Lung (tissue), 12 donors: ENCODE results near the gene TP53BP2. TPM values are rescaled to one million over a fixed set of nuclear protein-coding genes. Genes with fewer than 3 reads are reported as not detected.

Experiments
- ATAC-seq: fragments of 200-7000 bp; cut with Tn5 transposase; one replicate; pipeline ENCODE4 v1.9.1; 2020; ENCODE audit warnings: moderate number of reproducible peaks; ENCODE audit not compliant: insufficient read depth, low FRiP score
- DNase-seq, 3 donors: peaks; one replicate each; pipeline ENCODE4 v3.0.0-alpha.2; 2013 to 2017
- H3K27ac ChIP-seq, 2 donors: one replicate each; pipeline ENCODE4 v1.5.1; 2013; ENCODE audit warnings: mild to moderate bottlenecking in 2 of 2, moderate library complexity in 2 of 2, control low read depth in 1 of 2, inconsistent platforms in 1 of 2, low read depth in 1 of 2, low read length in 1 of 2
- H3K27me3 ChIP-seq, 3 donors: one replicate each; pipeline ENCODE4 v1.5.1; 2013; ENCODE audit warnings: low read length in 2 of 3; ENCODE audit not compliant: control insufficient read depth in 3 of 3, insufficient read depth in 3 of 3
- H3K36me3 ChIP-seq, 4 donors: one replicate each; pipeline ENCODE4 v1.5.1; 2013; ENCODE audit warnings: low read length in 4 of 4, mild to moderate bottlenecking in 1 of 4, moderate library complexity in 1 of 4; ENCODE audit not compliant: control insufficient read depth in 4 of 4, insufficient read depth in 4 of 4
- H3K4me1 ChIP-seq, 5 donors: one replicate each; pipeline ENCODE4 v1.5.1; 2013; ENCODE audit warnings: low read length in 5 of 5, mild to moderate bottlenecking in 2 of 5, moderate library complexity in 1 of 5; ENCODE audit not compliant: control insufficient read depth in 5 of 5, insufficient read depth in 5 of 5
- H3K4me3 ChIP-seq: one replicate; pipeline ENCODE4 v1.5.1; 2013; ENCODE audit warnings: mild to moderate bottlenecking, control low read depth, moderate library complexity
- H3K9ac ChIP-seq, 2 donors: one replicate each; pipeline ENCODE4 v1.5.1; 2013; ENCODE audit warnings: low read length in 2 of 2, control low read depth in 1 of 2; ENCODE audit not compliant: insufficient read depth in 1 of 2
- H3K9me3 ChIP-seq, 4 donors: one replicate each; pipeline ENCODE4 v1.5.1; 2013; ENCODE audit warnings: low read length in 3 of 4, mild to moderate bottlenecking in 1 of 4, moderate library complexity in 1 of 4; ENCODE audit not compliant: control insufficient read depth in 4 of 4, insufficient read depth in 3 of 4
- WGBS, 2 donors: extraction: QIAGEN DNeasy Blood & Tissue Kit; methylation state at CpG; one replicate each; pipeline ENCODE4 v1.1.7; 2013; 5-methylcytosine and 5-hydroxymethylcytosine counted together
- polyA plus RNA-seq, 2 donors: library from polyadenylated mRNA; stranded (reverse); fragments of 200-250 nt; gene quantifications; one replicate each; pipeline ENCODE4 v1.2.1, GENCODE V29; 2013
- total RNA-seq, 2 donors: library from RNA; depleted of rRNA in 1 of 2; stranded (reverse); fragments of >200 nt in 1 of 2; gene quantifications; one replicate each; pipeline ENCODE4 v1.2.1, GENCODE V29; 2014 to 2021
- TF ChIP-seq, protein P1 (sequence below): IDR thresholded peaks from 2 replicates; pipeline ENCODE4 v1.5.1; 2012; ENCODE audit warnings: mild to moderate bottlenecking; ENCODE audit errors: control extremely low read depth, extremely low read depth
- donor health status: control.
- donor health status: control.
- donor health status: Bipolar disorder and iron deficiency.
- donor health status: healthy.
- donor health status: DM: yes; HTN: yes; CAD: no.

TP53BP2 gene
- total and polyA plus RNA-seq, 4 donors: 11.5 to 94.2 (median 45.7) TPM

GRCh38 chr1:223864084-223864483 is 18.3 kb upstream of the TP53BP2 start:
- DNase-seq (no peak), ATAC-seq (no peak)
- Histone ChIP-seq H3K27me3 (no peaks in the 10 kb centered on the region), H3K9ac (no peak overlapping the region), H3K27ac (no peak overlapping the region), H3K4me3 (no peak overlapping the region), H3K36me3 (no peaks in the 10 kb centered on the region), H3K4me1 (peaks cover 0 to 2% (median 0%) of the 10 kb centered on the region in 5 donors), H3K9me3 (no peaks in the 10 kb centered on the region)
- WGBS, 2 donors: 95 to 97% methylated on average over 17 of the region's 17 CpGs
- TF ChIP-seq, protein P1, sequence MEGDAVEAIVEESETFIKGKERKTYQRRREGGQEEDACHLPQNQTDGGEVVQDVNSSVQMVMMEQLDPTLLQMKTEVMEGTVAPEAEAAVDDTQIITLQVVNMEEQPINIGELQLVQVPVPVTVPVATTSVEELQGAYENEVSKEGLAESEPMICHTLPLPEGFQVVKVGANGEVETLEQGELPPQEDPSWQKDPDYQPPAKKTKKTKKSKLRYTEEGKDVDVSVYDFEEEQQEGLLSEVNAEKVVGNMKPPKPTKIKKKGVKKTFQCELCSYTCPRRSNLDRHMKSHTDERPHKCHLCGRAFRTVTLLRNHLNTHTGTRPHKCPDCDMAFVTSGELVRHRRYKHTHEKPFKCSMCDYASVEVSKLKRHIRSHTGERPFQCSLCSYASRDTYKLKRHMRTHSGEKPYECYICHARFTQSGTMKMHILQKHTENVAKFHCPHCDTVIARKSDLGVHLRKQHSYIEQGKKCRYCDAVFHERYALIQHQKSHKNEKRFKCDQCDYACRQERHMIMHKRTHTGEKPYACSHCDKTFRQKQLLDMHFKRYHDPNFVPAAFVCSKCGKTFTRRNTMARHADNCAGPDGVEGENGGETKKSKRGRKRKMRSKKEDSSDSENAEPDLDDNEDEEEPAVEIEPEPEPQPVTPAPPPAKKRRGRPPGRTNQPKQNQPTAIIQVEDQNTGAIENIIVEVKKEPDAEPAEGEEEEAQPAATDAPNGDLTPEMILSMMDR: no peak

DNA sequence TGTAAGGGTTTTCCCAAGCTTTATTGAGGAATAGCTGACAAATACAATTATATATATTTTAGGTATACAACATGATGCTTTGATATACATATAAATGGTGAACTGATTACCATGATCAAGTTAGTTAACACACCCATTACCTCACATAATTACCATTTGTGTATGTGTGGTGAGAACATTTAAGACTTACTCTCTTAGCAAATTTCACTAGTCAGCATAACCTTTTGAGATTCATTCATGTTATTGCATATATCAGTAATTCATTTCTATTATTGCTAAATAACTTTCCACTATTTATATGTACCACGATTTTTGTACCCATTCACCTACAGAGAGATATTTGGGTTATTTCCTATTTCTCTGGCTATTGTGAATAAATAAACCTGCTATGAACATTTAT is 16.2 kb upstream of the TP53BP2 start:
- Histone ChIP-seq H3K9me3 (no peaks in the 10 kb centered on the region), H3K27ac (no peak overlapping the region), H3K9ac (no peak overlapping the region), H3K4me1 (peaks cover 0 to 2% (median 0%) of the 10 kb centered on the region in 5 donors), H3K36me3 (no peaks in the 10 kb centered on the region), H3K4me3 (no peak overlapping the region), H3K27me3 (no peaks in the 10 kb centered on the region)
- TF ChIP-seq, protein P1: no peak
- DNase-seq (no peak), ATAC-seq (no peak)
- 85 to 93% methylated on average over 1 of the region's 1 CpG for WGBS, 2 donors

GRCh38 chr1:223860051-223860622 is 14.4 kb upstream of the TP53BP2 start:
- H3K9ac ChIP-seq: no peak overlapping the region
- peaks cover 0 to 2% (median 0%) of the 10 kb centered on the region in 5 donors for H3K4me1 ChIP-seq
- TF ChIP-seq, protein P1: no peak
- no peaks in the 10 kb centered on the region for H3K27me3 ChIP-seq
- DNase-seq: peak in 1 of 3 donors; percentile 39
- peak; percentile 19 for ATAC-seq
- peak overlapping the region in 1 of 2 donors; percentile 20 for H3K27ac ChIP-seq
- no peaks in the 10 kb centered on the region for H3K9me3 ChIP-seq
- 56 to 79% methylated on average over 5 of the region's 5 CpGs for WGBS, 2 donors
- H3K4me3 ChIP-seq: no peak overlapping the region
- H3K36me3 ChIP-seq: no peaks in the 10 kb centered on the region

- TF ChIP-seq, protein P1: no peak
These were observed 13.3 kb upstream of the TP53BP2 start for GRCh38 chr1:223859058-223859457.

More at GRCh38 chr1:223859058-223859457, 13.3 kb upstream of the TP53BP2 start:
- no peak overlapping the region for H3K9ac ChIP-seq
- H3K4me3 ChIP-seq: no peak overlapping the region
- WGBS, 2 donors: 66 to 74% methylated on average over 8 of the region's 8 CpGs
- H3K27me3 ChIP-seq: no peaks in the 10 kb centered on the region
- DNase-seq: no peak
- no peaks in the 10 kb centered on the region for H3K9me3 ChIP-seq
- H3K27ac ChIP-seq: no peak overlapping the region
- H3K4me1 ChIP-seq: peaks cover 0 to 2% (median 0%) of the 10 kb centered on the region in 5 donors
- no peaks in the 10 kb centered on the region for H3K36me3 ChIP-seq
- no peak for ATAC-seq
